Right ventricle myocardium superior (tissue), 1 donor: Measurements from ENCODE around the gene PTPRK. TPM values are rescaled to one million over a fixed set of nuclear protein-coding genes. Genes with fewer than 3 reads are reported as not detected.

ENCODE experiments used
- ATAC-seq: fragments of 200-7000 bp; cut with Tn5 transposase; one replicate; pipeline ENCODE4 v1.9.1; 2020; ENCODE audit warnings: mild to moderate bottlenecking; ENCODE audit not compliant: poor library complexity
- DNase-seq: peaks from one replicate; pipeline ENCODE4 v3.0.0-alpha.2; 2020
- intact Hi-C: fragments of 100-400 bp; cut with DNase I; formaldehyde crosslinking; loops from one replicate; pipeline ENCODE4 v1.11.2; 2022
- total RNA-seq: library from RNA; stranded (reverse); fragmentation: NEBNext Ultra II Directional; extraction: Animal tissue kit (Norgen Biotek cat#: 25700); gene quantifications from one replicate; pipeline ENCODE4 v1.2.1, GENCODE V29; 2021
- donor health status: DM: no; HTN: yes; CAD: no; lungs with severe emphysema.

The PTPRK gene
- total RNA-seq, 1 donor from 2014 or later, result 27.9 TPM

DNA sequence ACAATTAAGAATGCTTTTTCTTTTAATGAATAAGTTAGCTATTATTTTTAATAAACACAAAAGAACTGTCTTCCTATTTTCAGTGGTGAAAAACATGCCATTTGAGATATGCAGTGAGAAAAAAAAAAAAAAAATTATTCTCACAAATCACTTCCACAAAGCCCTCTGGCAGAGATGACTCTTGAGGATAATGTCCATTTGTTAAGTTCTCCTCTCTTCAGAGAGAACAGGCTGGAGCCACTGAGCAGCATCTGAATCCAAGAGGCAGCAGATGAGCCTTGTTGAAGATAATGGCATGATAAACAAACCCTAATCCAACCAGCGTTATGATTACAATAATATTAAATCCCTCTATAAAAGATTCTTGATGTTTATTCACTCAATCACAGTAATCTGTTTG lies 105.0 kb downstream of the PTPRK start:
- ATAC-seq (no peak), DNase-seq (no peak)
- intact Hi-C loops, result no loop called here

DNA sequence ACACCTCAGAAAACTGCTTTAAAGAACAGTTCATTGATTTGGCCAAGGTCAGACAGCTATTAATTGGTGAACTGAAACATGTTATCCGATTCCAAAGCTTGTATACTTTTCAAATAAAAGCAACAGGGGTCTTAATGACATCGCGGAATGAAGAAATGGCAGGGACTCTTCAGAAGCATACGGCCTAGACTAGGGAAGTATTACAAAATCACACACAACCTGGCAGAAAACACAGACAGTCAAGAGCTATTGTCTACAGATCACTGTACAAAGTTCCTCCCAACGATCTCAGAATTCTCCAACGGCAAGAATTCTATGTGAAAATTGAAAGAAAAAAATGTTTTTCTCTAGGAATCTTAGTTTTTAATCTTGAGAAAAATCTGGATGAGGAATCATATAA lies 105.5 kb downstream of the PTPRK start:
- DNase-seq, result no peak
- intact Hi-C loops, result no loop called here
- no peak for ATAC-seq

DNA sequence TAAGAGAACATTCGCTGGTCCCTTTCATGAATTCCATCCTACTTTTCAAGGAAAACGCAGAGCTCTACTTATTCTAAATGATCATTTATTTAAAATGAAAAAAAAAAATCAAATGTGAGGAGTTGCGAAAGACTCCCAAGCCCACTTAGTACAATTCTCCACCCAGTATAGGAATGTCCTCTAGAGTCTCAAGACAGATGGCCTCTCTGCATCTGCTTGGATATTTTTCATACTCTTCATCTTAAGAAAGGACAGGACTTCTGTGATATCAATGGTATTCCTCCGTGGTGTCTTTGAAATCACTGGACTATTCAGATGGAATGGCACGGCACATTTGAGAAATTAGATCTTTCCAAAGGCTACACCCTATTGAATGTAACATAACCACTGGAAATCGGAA lies 107.1 kb downstream of the PTPRK start:
- no peak for ATAC-seq

DNA sequence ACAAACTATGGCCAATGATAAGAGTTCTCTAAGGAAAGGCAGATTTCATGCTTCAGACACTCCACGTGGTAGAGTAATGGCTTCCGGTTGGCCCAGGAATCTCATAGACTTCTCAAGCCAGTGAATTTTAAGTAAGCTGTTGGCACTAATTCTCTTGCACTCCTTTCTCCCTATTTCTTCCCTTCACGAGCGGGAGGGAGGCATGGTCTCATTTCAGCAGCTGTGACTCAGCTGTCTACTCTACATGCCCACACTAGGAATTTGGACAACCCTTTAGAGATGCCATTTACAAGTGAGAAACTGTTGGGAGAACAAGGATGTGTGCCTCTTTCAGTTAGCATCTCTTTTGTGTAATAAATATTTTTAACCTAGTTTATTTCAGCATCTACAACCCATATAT lies 107.7 kb downstream of the PTPRK start:
- ATAC-seq (no peak), DNase-seq (no peak)
- intact Hi-C loops, result no loop called here

More for the DNA sequence above, 107.1 kb downstream of the PTPRK start:
- intact Hi-C loops, result no loop called here
- no peak for DNase-seq

DNA sequence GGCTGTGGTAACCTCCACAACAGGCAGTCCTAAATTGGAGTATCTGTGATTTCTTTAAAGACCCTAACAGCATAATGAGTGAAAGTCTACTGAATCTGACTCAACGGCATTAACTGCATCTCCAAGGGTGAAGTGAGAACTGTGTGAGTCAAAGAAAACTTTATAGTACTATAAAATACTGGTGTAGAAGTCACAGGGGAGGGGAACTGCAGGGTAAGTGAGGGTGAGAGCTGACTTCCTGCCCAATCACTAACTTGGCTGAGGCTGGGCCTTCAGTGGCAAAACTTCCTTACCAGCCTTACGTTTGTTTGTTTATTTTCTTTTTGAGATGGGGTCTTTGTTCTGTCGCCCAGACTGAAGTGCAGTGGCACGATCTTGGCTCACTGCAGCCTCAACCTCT lies 109.8 kb downstream of the PTPRK start:
- intact Hi-C loops, result no loop called here
- DNase-seq, result no peak
- ATAC-seq, result peak; percentile 27

DNA sequence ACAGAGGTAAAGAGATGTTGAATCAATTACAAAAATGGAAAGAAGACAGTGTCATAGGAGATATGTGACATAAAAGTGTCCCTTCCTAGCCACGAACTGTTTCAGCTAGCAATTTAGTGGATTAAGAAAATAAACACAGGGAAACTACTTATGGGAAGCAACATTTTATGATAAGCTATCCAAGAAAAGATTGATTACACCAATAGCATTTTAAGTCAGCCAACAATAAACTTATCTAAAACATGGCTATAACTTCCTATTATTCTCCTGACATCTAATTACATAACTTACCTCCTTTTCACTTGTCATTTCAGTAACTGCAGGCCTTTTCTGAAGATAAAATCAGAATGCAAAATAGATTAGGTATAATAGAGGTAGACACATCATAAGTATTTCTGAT lies 111.4 kb downstream of the PTPRK start:
- intact Hi-C loops, result no loop called here
- no peak for ATAC-seq
- no peak for DNase-seq

DNA sequence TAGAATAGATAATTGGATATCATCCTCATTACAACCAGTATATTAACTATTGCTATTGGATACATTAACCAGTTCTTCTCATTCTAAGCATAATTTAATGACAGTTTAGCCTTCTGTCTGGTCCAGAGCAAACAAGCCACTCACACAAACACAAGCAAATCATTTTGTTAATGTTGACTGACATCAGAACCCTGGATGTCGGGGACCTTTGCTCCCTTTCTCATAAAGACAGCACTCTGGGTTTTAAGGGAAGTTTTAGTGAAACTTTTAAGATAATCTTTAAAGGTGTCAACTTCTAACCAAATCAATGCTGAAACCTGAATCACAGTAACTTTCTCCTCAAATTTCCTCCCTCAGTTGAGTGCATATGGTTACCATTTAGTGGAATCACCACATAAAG lies 113.9 kb downstream of the PTPRK start:
- ATAC-seq, result no peak
- no peak for DNase-seq
- intact Hi-C loops, result no loop called here

DNA sequence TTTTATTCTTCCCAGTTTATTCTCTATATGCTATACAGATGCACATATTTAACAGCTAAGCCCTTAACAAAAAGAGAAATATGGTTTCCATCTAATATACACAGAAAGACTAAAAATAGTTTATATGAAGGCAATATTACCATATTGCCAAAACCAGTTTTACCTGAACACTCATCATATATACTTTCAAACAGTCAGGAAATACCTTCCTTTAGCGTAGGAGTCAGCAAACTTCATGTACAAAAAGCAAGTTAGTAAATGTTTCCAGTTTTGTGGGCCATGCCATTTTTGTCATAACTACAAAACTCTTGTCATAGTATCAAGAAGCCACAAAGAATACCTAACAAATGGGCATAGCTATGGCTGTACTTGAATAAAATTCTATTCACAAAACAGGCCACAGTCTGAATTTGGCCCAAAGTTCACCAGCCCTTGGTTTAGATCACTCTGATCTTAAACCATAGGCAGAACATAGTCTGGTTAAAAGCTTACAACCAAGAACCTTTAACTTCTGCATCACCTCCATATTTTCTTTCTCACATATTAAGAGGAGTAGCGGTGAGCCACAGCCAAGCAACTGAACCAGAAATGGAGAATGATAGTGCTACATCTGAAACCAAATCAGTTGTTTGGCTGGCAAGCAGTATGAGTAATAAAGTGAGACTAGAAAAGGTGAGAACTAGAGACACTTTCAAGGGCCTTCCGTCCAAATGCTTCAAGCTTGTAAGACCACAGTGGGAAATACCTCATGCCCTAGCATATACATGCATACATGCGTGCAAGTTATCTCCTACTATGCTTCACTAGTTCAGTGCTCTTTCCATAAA lies 116.6 kb downstream of the PTPRK start:
- intact Hi-C loops, result no loop called here
- ATAC-seq (no peak), DNase-seq (no peak)

DNA sequence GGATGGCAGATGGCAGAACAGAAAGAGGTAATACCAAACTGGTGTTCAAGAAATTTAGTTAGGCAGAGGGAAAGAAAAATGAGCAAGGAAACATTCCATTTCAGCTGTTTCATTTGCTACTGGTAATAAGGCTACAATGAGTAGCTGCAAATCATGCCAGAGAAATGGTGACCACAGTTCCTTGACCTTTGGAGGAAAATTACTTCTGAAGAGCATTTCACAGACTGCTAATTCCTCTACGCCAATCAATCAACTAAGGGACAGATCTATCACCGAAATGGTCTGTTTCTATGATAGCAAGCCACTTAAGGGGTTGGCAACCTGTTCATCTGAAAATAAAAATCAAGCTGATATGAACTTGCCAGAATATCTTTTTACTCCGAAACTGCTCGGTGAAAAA lies 119.5 kb downstream of the PTPRK start:
- ATAC-seq (no peak), DNase-seq (no peak)
- intact Hi-C loops, result no loop called here

DNA sequence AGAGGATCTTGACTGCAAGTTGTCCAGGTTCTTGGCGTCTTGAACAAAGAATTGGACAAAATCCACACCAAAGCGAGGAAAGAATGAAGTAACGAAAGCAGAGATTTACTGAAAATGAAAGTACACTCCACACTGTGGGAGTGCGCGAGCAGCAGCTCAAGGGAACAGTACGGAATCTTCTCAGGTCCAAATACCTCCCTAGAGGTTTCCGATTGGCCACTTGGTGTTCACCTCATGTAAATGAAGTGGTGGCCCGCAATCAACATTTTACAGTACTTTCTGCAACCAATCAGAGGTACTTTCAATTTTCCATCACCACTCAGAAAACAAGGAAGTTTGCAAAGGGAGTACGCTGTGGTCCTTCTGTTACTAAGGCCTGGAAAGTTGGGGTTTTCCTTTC lies 122.4 kb downstream of the PTPRK start:
- no peak for ATAC-seq
- DNase-seq, result no peak
- intact Hi-C loops, result no loop called here

DNA sequence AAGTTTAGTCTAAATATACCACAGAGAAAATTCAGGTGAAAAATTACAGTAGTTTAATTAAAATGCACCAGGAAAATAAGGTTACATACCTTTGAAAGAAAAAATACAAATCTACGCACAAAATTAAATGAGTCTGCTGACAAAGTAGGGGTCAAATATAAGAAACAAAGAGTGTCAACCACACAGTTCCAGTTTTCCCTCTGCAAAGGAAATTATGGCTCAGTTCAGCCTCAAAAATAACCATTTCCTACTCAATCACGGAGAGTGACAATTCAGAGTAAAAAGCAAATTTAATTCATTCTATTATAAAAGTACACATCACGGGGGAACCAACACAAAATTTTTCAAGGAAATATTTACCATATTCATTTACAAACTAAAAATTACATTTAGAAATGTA lies 124.8 kb downstream of the PTPRK start:
- ATAC-seq (no peak), DNase-seq (no peak)
- intact Hi-C loops, result no loop called here

DNA sequence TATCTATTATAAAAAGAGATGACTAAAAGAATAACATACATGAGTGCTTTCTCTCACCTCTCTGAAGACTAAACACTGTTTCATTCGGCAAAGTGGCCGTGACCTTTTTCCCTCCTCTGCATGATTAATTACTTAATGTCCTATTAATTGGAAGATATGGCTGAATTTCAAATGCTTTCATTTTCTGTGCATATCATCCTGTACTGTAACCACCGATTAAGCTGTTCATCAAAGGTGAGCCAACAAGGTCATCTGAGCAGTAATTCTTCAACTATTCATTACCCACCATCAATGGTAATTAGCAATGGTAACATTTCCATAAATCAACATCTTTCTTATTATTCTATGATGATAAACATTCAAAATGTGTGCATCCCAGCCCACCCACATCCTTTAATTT lies 125.2 kb downstream of the PTPRK start:
- intact Hi-C loops, result no loop called here

DNA sequence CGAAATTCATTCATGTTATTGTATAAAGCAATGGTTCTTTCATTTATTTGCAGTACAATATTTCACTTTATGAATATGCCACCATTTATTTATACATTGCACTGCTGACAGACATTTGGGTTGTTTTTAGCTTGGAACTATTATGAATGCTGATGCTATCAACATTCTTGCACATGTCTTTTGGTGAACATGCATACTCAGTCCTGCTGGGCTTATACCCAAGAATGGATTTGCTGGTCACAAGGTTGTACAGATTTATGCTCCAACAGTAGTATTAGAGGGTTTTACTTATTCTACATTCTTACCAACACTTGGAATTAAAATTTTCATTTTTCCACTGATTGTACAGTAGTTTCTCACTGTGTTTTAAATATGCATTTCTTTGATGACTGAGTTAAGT lies 126.2 kb downstream of the PTPRK start:
- DNase-seq (no peak), ATAC-seq (peak; percentile 58)
- intact Hi-C loops, result no loop called here

More for the DNA sequence above, 125.2 kb downstream of the PTPRK start:
- DNase-seq, result no peak
- no peak for ATAC-seq

DNA sequence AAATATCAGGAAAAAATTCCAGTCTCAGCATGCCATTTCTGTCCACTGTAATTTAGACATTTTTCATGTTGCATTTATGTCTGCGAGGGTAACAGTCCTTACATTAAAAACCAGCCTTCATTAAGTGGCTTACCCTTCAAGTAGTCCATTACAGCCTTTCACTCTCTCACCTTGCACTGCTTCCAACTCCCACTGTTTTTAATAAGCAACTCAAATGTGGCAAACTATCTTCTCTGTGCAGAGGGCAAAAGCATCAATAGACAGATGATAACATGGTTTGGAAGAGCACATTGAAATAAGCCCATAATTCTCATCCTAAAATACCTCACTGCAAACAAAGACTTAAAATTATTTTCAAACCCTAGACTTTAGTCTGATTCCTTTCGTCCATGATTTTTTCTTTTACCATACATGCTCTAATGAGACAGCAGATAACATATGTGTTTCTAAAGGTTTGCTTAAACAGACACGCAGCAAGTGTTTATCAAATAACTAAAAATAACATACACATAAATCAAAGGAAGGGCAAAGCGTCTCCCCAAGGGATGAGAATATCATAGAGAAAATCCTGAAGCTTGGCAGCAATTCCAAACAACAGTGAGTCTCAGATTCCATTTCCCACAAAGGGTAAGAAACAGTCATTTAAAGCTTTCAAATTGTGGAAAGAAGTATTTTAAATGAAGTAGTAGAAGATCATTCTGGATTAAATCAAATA lies 130.4 kb downstream of the PTPRK start:
- ATAC-seq, result no peak
- no peak for DNase-seq
- intact Hi-C loops, result no loop called here

DNA sequence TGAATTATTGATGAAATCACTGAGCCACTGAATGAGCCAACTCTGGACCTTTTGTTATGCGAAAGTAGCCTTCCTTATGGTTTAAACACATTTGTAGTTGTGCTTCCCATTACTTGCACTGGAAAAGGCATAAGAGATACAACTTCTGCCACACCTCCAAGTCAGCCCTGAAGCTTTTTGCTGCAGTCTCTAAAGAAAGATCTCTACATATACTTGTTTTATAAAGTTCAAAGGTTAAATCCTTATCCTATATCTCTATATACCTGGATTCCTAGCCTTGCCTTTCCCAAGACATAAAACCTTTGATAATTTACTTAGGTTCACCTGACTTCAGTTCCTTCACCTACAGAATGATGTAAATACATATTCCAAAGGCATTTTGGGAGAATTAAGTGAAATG lies 132.0 kb downstream of the PTPRK start:
- ATAC-seq (no peak), DNase-seq (no peak)
- intact Hi-C loops, result no loop called here

DNA sequence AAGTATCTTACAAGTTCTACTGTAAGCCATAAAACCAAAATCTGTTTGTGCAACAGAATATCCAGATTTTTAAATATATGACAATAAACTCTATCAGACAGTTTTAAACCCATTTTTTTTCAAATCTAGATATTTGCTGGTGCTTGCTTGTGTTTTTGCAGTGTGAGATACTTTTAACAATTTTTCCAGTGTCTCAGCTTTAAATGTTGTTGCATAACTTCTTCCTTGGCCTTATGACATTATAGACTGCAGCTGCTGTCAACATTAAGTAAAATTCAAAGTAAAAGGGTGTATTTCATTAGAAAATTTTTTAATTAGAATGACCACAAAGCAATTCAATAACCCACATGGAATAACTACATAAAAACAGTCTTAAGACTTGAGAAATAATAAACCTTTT lies 139.5 kb downstream of the PTPRK start:
- intact Hi-C loops, result no loop called here
- DNase-seq (no peak), ATAC-seq (no peak)

DNA sequence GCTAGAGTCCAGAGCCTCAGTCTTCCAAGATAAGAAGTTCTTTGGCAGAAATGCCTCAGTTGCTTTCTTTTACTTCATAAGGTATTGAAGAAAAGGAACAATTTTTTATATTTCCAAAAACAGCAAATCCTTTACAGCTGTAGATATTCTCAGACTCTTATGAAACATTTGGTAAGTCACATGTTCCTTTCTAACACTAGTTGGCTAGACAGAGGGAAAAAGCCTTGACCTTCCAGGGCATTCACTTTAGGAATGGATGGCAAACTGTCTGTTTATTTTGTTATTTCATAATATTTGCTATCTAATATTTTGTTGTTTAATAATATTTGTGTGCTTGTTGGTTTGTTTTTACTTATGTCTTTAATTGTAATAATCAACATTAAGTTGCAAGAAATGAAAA lies 140.8 kb downstream of the PTPRK start:
- DNase-seq, result no peak
- intact Hi-C loops, result no loop called here
- ATAC-seq, result peak; percentile 58

DNA sequence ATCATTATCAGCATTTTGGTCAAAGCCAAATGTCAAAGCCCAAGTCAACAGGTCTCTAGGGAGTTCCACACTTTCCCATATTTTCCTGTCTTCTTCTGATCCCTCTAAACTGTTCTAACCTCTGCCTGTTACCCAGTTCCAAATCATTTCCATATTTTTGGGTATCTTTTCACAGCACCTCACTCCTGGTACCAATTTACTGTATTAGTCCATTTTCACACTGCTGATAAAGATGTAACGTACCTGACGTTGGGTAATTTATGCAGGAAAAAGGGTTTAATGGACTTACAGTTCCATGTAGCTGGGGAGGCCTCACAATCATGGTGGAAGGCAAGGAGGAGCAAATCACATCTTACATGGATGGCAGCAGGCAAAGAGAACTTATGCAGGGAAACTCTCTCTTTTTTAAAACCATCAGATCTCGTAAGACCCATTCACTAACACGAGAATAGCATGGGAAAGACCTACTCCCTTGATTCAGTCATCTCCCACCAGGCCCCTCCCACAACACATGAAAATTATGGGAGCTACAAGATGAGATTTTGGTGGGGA lies 143.4 kb downstream of the PTPRK start:
- DNase-seq (no peak), ATAC-seq (no peak)
- intact Hi-C loops, result no loop called here

DNA sequence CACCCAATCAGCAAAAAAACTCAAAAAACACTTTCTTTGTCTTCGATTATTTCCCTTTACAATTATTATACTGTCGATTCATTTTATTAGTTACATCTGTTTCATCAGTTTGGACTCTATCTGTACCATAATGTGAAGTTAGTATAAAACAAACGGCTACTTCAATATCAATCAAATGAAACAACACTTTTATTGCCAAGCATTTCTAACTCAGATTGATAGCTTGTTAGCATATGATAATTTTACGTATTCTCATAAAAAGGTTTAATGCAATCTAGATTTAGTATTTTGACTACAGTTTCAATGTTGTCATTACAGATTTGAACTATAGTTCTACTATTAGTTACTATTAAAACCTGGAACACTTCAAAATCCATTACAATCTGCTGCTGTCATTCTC lies 149.3 kb downstream of the PTPRK start:
- no peak for DNase-seq
- intact Hi-C loops, result no loop called here
- ATAC-seq, result no peak

DNA sequence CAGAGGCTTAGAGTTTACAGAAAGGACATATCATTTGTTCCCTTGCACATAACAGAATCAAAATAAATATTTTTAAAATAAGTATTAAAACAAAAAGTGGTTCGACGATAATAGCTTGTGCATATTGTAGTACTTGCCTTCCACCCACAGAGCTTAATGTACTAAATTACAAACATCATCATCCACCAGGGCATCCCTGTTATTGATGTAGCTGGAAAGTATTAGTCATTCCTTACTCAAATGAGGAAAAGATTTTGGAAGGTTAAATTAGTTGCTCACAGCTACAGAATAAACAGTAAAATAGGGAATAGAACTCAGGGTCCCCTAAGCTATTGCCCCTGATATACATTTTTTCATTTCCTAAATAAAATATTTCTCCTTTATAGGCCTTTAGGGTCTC lies 150.3 kb downstream of the PTPRK start:
- intact Hi-C loops, result no loop called here
- DNase-seq (no peak), ATAC-seq (peak; percentile 36)
